HG03469 (cell line): Measurements from ENCODE around the gene DBH.
"Not testable (repeated sequence)": the region's sequence is repeated elsewhere in the genome, so short reads cannot be mapped to it uniquely, and the experiment has no call there.

ENCODE experiments used
- ATAC-seq: cut with Tn5 transposase; IDR thresholded peaks from one replicate; pipeline ENCODE4 v1.9.1; 2021; ENCODE audit warnings: mild to moderate bottlenecking, moderate library complexity, moderate number of reproducible peaks; ENCODE audit not compliant: unreplicated experiment

The DBH gene

GRCh38 chr9:133621725-133622267 is 14.4 kb upstream of the DBH start:
- no peak for ATAC-seq

- no peak for ATAC-seq
Observed at GRCh38 chr9:133622555-133622954, 13.6 kb upstream of the DBH start.

- ATAC-seq, result not testable (repeated sequence)
Observed at GRCh38 chr9:133626008-133626407, 10.2 kb upstream of the DBH start.

GRCh38 chr9:133627341-133627740 is 8.8 kb upstream of the DBH start:
- ATAC-seq, result no peak

- ATAC-seq, result no peak
Observed at GRCh38 chr9:133628766-133629165, 7.4 kb upstream of the DBH start.

- no peak for ATAC-seq
Observed at GRCh38 chr9:133629221-133630110, 6.7 kb upstream of the DBH start.

- no peak for ATAC-seq
Observed at GRCh38 chr9:133631111-133631510, 5.1 kb upstream of the DBH start.

GRCh38 chr9:133632806-133633680 is 3.1 kb upstream of the DBH start:
- no peak for ATAC-seq

- no peak for ATAC-seq
Observed at GRCh38 chr9:133633681-133634080, 2.5 kb upstream of the DBH start.

GRCh38 chr9:133634081-133634691 is 2.0 kb upstream of the DBH start:
- no peak for ATAC-seq

GRCh38 chr9:133635098-133635497 is 1.1 kb upstream of the DBH start:
- no peak for ATAC-seq

- no peak for ATAC-seq
Observed at GRCh38 chr9:133636902-133637301, 739 bp downstream of the DBH start.

GRCh38 chr9:133637451-133638055 is 1.4 kb downstream of the DBH start:
- no peak for ATAC-seq

- no peak for ATAC-seq
Observed at GRCh38 chr9:133638076-133638475, 1.9 kb downstream of the DBH start.

GRCh38 chr9:133638711-133639110 is 2.5 kb downstream of the DBH start:
- no peak for ATAC-seq

GRCh38 chr9:133639613-133640012 is 3.5 kb downstream of the DBH start:
- no peak for ATAC-seq

GRCh38 chr9:133640160-133640559 is 4.0 kb downstream of the DBH start:
- no peak for ATAC-seq

GRCh38 chr9:133640580-133641395 is 4.6 kb downstream of the DBH start:
- ATAC-seq, result no peak

- ATAC-seq, result no peak
Observed at GRCh38 chr9:133641396-133641655, 5.2 kb downstream of the DBH start.
